ENCODE data around the gene STMN1.

DNA sequence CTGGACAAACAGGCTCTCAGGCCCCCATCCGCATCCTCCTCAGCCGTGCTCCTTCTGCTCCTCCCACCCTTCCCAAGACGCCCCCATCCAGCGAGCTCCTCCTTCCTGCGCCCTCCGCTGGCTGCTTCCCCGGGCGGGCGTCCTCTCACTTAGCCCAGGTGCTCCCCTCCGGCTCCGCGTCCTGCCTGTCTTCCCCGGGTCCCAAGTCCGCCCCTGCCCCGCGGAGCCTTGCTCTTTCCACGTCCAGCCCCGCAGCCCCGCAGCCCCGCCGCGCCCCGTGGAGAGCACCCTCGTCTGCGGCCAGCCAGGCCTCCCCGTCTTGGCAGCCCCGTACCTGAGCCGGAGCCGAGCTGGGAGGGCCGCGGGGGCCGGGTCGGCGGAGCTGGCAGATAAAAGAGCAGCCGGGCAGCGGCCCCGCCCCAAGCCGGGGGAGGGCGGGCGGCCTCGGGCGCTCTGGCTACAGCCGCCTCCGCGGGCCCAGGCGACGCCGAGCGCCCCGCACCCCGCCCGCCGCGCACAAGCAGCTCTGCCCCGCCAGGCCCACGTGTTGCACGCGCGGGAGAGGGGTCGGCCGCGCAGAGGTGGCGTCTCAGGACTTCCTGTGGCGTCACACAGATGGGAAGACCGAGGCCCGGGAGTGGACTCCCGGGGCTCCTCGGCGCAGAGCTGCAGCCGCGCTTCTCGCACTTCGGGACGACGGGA, 30.9 kb downstream of the STMN1 start, which contains the start of gene PAQR7:
- TF ChIP-seq, protein P1, sequence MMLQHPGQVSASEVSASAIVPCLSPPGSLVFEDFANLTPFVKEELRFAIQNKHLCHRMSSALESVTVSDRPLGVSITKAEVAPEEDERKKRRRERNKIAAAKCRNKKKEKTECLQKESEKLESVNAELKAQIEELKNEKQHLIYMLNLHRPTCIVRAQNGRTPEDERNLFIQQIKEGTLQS (IDR thresholded peaks at IDR 0.05; ENCODE audit: borderline replicate concordance, extremely low read depth, low read depth, low read length): no peak
- TF ChIP-seq BACH1 (IDR thresholded peaks at IDR 0.05; ENCODE audit: borderline replicate concordance) (no peak; the same call in 1 of the 2 replicates), TAF1 (IDR thresholded peaks at IDR 0.05; ENCODE audit: borderline replicate concordance, low read depth, low read length) (0 out of 2 replicates have a peak, but pooled peaks have one; percentile 18), TCF12 (IDR thresholded peaks at IDR 0.05; ENCODE audit: low read depth, low read length) (no peak), POLR2A (IDR thresholded peaks at IDR 0.05; ENCODE audit: low read depth, low read length) (peak; percentile 51; the same call in 1 of the 2 replicates), SMAD1 (IDR thresholded peaks at IDR 0.05; ENCODE audit: low read depth, partially characterized antibody) (no peak), SRF (IDR thresholded peaks at IDR 0.05; ENCODE audit: low read depth in 2 of 2, low read length in 2 of 2) (no peak), JUNB (IDR thresholded peaks at IDR 0.05) (no peak), MXI1 (IDR thresholded peaks at IDR 0.05; ENCODE audit: low read depth, low read length) (peak; percentile 76; the same call in 1 of the 2 replicates), JUND (IDR thresholded peaks at IDR 0.05; ENCODE audit: low read depth, low read length) (no peak)
- TF ChIP-seq, protein P2, sequence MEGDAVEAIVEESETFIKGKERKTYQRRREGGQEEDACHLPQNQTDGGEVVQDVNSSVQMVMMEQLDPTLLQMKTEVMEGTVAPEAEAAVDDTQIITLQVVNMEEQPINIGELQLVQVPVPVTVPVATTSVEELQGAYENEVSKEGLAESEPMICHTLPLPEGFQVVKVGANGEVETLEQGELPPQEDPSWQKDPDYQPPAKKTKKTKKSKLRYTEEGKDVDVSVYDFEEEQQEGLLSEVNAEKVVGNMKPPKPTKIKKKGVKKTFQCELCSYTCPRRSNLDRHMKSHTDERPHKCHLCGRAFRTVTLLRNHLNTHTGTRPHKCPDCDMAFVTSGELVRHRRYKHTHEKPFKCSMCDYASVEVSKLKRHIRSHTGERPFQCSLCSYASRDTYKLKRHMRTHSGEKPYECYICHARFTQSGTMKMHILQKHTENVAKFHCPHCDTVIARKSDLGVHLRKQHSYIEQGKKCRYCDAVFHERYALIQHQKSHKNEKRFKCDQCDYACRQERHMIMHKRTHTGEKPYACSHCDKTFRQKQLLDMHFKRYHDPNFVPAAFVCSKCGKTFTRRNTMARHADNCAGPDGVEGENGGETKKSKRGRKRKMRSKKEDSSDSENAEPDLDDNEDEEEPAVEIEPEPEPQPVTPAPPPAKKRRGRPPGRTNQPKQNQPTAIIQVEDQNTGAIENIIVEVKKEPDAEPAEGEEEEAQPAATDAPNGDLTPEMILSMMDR (IDR thresholded peaks at IDR 0.05 in 2 of 3, conservative IDR thresholded peaks at IDR 0.05 in 1 of 3; ENCODE audit: control insufficient read depth in 2 of 3, extremely low read depth in 1 of 3, insufficient read depth in 1 of 3, low read depth in 3 of 3, low read length in 3 of 3): no peak
- TF ChIP-seq, protein P3, sequence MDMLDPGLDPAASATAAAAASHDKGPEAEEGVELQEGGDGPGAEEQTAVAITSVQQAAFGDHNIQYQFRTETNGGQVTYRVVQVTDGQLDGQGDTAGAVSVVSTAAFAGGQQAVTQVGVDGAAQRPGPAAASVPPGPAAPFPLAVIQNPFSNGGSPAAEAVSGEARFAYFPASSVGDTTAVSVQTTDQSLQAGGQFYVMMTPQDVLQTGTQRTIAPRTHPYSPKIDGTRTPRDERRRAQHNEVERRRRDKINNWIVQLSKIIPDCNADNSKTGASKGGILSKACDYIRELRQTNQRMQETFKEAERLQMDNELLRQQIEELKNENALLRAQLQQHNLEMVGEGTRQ (IDR thresholded peaks at IDR 0.05; ENCODE audit: borderline replicate concordance, low read depth, low read length): peak; percentile 13
